ENCODE results near the gene MALRD1. TPM values are rescaled to one million over a fixed set of nuclear protein-coding genes. Genes with fewer than 3 reads are reported as not detected.

MALRD1 gene
- total RNA-seq, 1 experiment from 2014 or later: 8.2 TPM

GRCh38 chr10:19071946-19072345 is 23.3 kb downstream of the MALRD1 start:
- POLR2A ChIA-PET: no interaction called here
- Histone ChIP-seq H3K36me3 (ENCODE audit: control insufficient read depth, insufficient read depth, low read length) (no peaks in the 10 kb centered on the region), H3K27me3 (replicated peaks; ENCODE audit: control insufficient read depth, insufficient read depth, low read length) (no peaks in the 10 kb centered on the region), H3K4me3 (ENCODE audit: low read depth, low read length) (no peak overlapping the region), H3K4me1 (no peaks in the 10 kb centered on the region), H3K9me3 (no peaks in the 10 kb centered on the region; the same call in 1 of the 2 replicates)
- TF ChIP-seq CTCF (IDR thresholded peaks at IDR 0.05; ENCODE audit: insufficient read depth in 1 of 2, low read depth in 1 of 2, low read length in 1 of 2, severe bottlenecking in 1 of 2, unreplicated experiment in 1 of 2): no peak
- no peaks in the 10 kb centered on the region for H3K9me3 Mint-ChIP-seq (ENCODE audit: unreplicated experiment)
- H3K27me3 Mint-ChIP-seq (ENCODE audit: insufficient read depth, unreplicated experiment): no peaks in the 10 kb centered on the region
- no peaks in the 10 kb centered on the region for H3K4me1 Mint-ChIP-seq (ENCODE audit: low read depth, unreplicated experiment)
- no peaks in the 10 kb centered on the region for H3K36me3 Mint-ChIP-seq (ENCODE audit: insufficient read depth, unreplicated experiment)
- CTCF ChIA-PET: no interaction called here
- no TSS peak for BruUV-seq (replicated peaks)
- H3K27ac Mint-ChIP-seq (ENCODE audit: unreplicated experiment): no peak overlapping the region
- DNase-seq: no peak
- intact Hi-C loops (cut with micrococcal nuclease; ENCODE audit: unreplicated experiment): no loop called here
- H3K4me3 Mint-ChIP-seq (ENCODE audit: unreplicated experiment): no peak overlapping the region

DNA sequence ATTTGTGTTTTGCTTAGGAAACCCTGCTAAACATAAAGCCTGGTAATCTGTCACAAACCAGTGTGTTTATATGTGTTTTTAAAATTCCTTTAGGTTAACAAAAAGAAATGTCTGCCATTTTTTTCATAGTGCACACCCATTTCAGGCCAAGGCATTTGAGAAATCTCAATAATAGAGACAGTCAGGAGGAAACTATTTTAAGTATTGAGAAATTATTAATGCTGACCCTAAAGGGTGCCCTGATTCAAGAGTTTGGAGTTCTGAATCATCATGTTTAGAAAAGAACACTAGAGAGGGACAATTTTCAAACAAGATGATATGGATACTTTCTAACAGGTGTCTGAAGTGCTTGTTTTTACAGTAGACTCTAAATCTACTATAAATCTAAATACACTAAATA is 28.7 kb downstream of the MALRD1 start:
- CTCF ChIA-PET: no interaction called here
- DNase-seq: no peak
- Histone ChIP-seq H3K9me3 (no peaks in the 10 kb centered on the region), H3K36me3 (ENCODE audit: control insufficient read depth, insufficient read depth, low read length) (no peaks in the 10 kb centered on the region), H3K4me1 (no peaks in the 10 kb centered on the region), H3K4me3 (ENCODE audit: low read depth, low read length) (no peak overlapping the region), H3K27me3 (replicated peaks; ENCODE audit: control insufficient read depth, insufficient read depth, low read length) (no peaks in the 10 kb centered on the region)
- no peak overlapping the region for H3K4me3 Mint-ChIP-seq (ENCODE audit: unreplicated experiment)
- H3K36me3 Mint-ChIP-seq (ENCODE audit: insufficient read depth, unreplicated experiment): no peaks in the 10 kb centered on the region
- peaks cover 32% of the 10 kb centered on the region for H3K9me3 Mint-ChIP-seq (ENCODE audit: unreplicated experiment)
- POLR2A ChIA-PET: no interaction called here
- H3K27me3 Mint-ChIP-seq (ENCODE audit: insufficient read depth, unreplicated experiment): no peaks in the 10 kb centered on the region
- no peak overlapping the region for H3K27ac Mint-ChIP-seq (ENCODE audit: unreplicated experiment)
- BruUV-seq (replicated peaks): no TSS peak
- TF ChIP-seq CTCF (IDR thresholded peaks at IDR 0.05; ENCODE audit: insufficient read depth in 1 of 2, low read depth in 1 of 2, low read length in 1 of 2, severe bottlenecking in 1 of 2, unreplicated experiment in 1 of 2): no peak
- intact Hi-C loops (cut with micrococcal nuclease; ENCODE audit: unreplicated experiment): no loop called here
- no peaks in the 10 kb centered on the region for H3K4me1 Mint-ChIP-seq (ENCODE audit: low read depth, unreplicated experiment)

GRCh38 chr10:19096501-19097073 is 48.0 kb downstream of the MALRD1 start:
- Mint-ChIP-seq H3K9me3 (ENCODE audit: unreplicated experiment) (no peaks in the 10 kb centered on the region), H3K36me3 (ENCODE audit: insufficient read depth, unreplicated experiment) (no peaks in the 10 kb centered on the region), H3K27me3 (ENCODE audit: insufficient read depth, unreplicated experiment) (no peaks in the 10 kb centered on the region), H3K4me1 (ENCODE audit: low read depth, unreplicated experiment) (no peaks in the 10 kb centered on the region), H3K27ac (ENCODE audit: unreplicated experiment) (no peak overlapping the region), H3K4me3 (ENCODE audit: unreplicated experiment) (no peak overlapping the region)
- no peak for DNase-seq
- BruUV-seq (replicated peaks): no TSS peak
- Histone ChIP-seq H3K36me3 (ENCODE audit: control insufficient read depth, insufficient read depth, low read length) (no peaks in the 10 kb centered on the region), H3K27me3 (replicated peaks; ENCODE audit: control insufficient read depth, insufficient read depth, low read length) (no peaks in the 10 kb centered on the region), H3K4me3 (ENCODE audit: low read depth, low read length) (no peak overlapping the region), H3K4me1 (no peaks in the 10 kb centered on the region), H3K9me3 (no peaks in the 10 kb centered on the region)
- TF ChIP-seq CTCF (IDR thresholded peaks at IDR 0.05; ENCODE audit: insufficient read depth in 1 of 2, low read depth in 1 of 2, low read length in 1 of 2, severe bottlenecking in 1 of 2, unreplicated experiment in 1 of 2): no peak
- POLR2A ChIA-PET: no interaction called here
- CTCF ChIA-PET: no interaction called here
- intact Hi-C loops (cut with micrococcal nuclease; ENCODE audit: unreplicated experiment): no loop called here
